A549 (cell line): Measurements from ENCODE around the gene CTNND2. TPM values are rescaled to one million over a fixed set of nuclear protein-coding genes. Genes with fewer than 3 reads are reported as not detected.

Source experiments
- ATAC-seq, 2 experiments: fragments of 200-7000 bp in 1 of 2; fragments of >200 bp in 1 of 2; cut with Nextera tagmentation in 1 of 2; cut with Tn5 transposase in 1 of 2; 3 replicates each; pipeline versions ENCODE4 v1.8.0 to v1.9.1; 2018 to 2020; ENCODE audit warnings: mild to moderate bottlenecking in 1 of 2, moderate library complexity in 1 of 2
- CTCF ChIA-PET: fragments of 300-600 bp; sonication (Branson Sonifier 250); formaldehyde crosslinking; extraction: SDS; loops from one replicate; lab custom pipeline; 2021; ENCODE audit warnings: antibody characterized with exemption, inconsistent platforms; lab: Yijun Ruan, JAX
- POLR2A ChIA-PET: fragments of 350-600 bp; formaldehyde crosslinking; extraction: SDS; loops from one replicate; lab custom pipeline; 2021; ENCODE audit warnings: antibody characterized with exemption, inconsistent platforms; lab: Yijun Ruan, JAX
- DNase-seq, 2 experiments: peaks; one replicate each; pipeline versions ENCODE4 v3.0.0 to v3.0.0-alpha.2; 2011 to 2016; ENCODE audit warnings: low read depth in 1 of 2, low spot score in 1 of 2
- FAIRE-seq: peaks from 2 replicates; lab custom pipeline; 2011; peaks lifted over from hg19 to GRCh38; lab: Jason Lieb, UNC
- H3K27ac ChIP-seq, 2 experiments: fragments of >200 bp; sonication (Bioruptor Twin); formaldehyde crosslinking; 3 replicates each; pipeline ENCODE4 v1.5.1; 2016 to 2017
- H3K4me1 ChIP-seq: fragments of >200 bp; sonication (Bioruptor Twin); formaldehyde crosslinking; 3 replicates; pipeline ENCODE4 v1.6.1; 2016
- H3K4me2 ChIP-seq: fragments of >200 bp; sonication (Bioruptor Twin); formaldehyde crosslinking; 3 replicates; pipeline ENCODE4 v1.6.1; 2016
- H3K4me3 ChIP-seq: fragments of >200 bp; sonication (Bioruptor Twin); formaldehyde crosslinking; 3 replicates; pipeline ENCODE4 v1.5.1; 2016
- H3K9me3 ChIP-seq: fragments of >200 bp; sonication (Bioruptor Twin); formaldehyde crosslinking; 3 replicates; pipeline ENCODE4 v1.6.1; 2016
- ATOH8 ChIP-seq: fragments of 250-450 bp; sonication (Bioruptor Pico); IDR thresholded peaks from 2 replicates; pipeline ENCODE4 v1.5.0; 2020; ENCODE audit warnings: low read depth, mild to moderate bottlenecking, moderate library complexity
- BHLHE40 ChIP-seq: IDR thresholded peaks from 2 replicates; pipeline ENCODE4 v1.6.1; 2012; ENCODE audit warnings: low read depth, low read length, inconsistent platforms
- CBX2 ChIP-seq: fragments of 200-600 bp; sonication (generic); IDR thresholded peaks from 2 replicates; pipeline ENCODE4 v1.6.1; 2016; ENCODE audit warnings: low read depth, mild to moderate bottlenecking, borderline replicate concordance
- CEBPB ChIP-seq, 2 experiments: fragments of >200 bp in 1 of 2; sonication (Bioruptor Twin) in 1 of 2; formaldehyde crosslinking in 1 of 2; IDR thresholded peaks; 2 replicates each; pipeline ENCODE4 v1.6.1; 2012 to 2016
- CHD2 ChIP-seq: fragments of 150-350 bp; IDR thresholded peaks from 2 replicates; pipeline ENCODE4 v1.6.1; 2014; ENCODE audit warnings: low read length; ENCODE audit not compliant: partially characterized antibody
- E2F6 ChIP-seq: IDR thresholded peaks from 2 replicates; pipeline ENCODE4 v1.6.1; 2012; ENCODE audit warnings: low read depth, borderline replicate concordance
- EHF ChIP-seq: fragments of 250-450 bp; sonication (Bioruptor Pico); IDR thresholded peaks from 2 replicates; pipeline ENCODE4 v1.5.0; 2020; ENCODE audit warnings: mild to moderate bottlenecking
- FOSB ChIP-seq: fragments of 250-450 bp; sonication (Bioruptor Pico); IDR thresholded peaks from 2 replicates; pipeline ENCODE4 v1.5.0; 2020; ENCODE audit warnings: mild to moderate bottlenecking, moderate library complexity
- FOXS1 ChIP-seq: fragments of 250-450 bp; sonication (Bioruptor Pico); IDR thresholded peaks from 2 replicates; pipeline ENCODE4 v1.5.0; 2020; ENCODE audit warnings: mild to moderate bottlenecking, moderate library complexity
- HES2 ChIP-seq: fragments of >200 bp; sonication (Bioruptor Twin); formaldehyde crosslinking; IDR thresholded peaks from 2 replicates; pipeline ENCODE4 v1.6.1; 2016
- HEYL ChIP-seq: fragments of 250-450 bp; sonication (Bioruptor Pico); IDR thresholded peaks from 2 replicates; pipeline ENCODE4 v1.8.0; 2021; ENCODE audit warnings: mild to moderate bottlenecking, moderate library complexity
- HOXB5 ChIP-seq: fragments of 250-450 bp; sonication (Bioruptor Pico); IDR thresholded peaks from 2 replicates; pipeline ENCODE4 v1.5.0; 2020; ENCODE audit warnings: mild to moderate bottlenecking, moderate library complexity
- KDM1A ChIP-seq: fragments of 200-600 bp; sonication (generic); IDR thresholded peaks from 2 replicates; pipeline ENCODE4 v1.6.1; 2016; ENCODE audit warnings: low read depth, mild to moderate bottlenecking
- MAX ChIP-seq: IDR thresholded peaks from 2 replicates; pipeline ENCODE4 v1.6.1; 2012
- MAZ ChIP-seq: fragments of 150-350 bp; IDR thresholded peaks from 2 replicates; pipeline ENCODE4 v1.6.1; 2014; ENCODE audit warnings: antibody characterized with exemption, low read depth, low read length, borderline replicate concordance
- NR3C1 ChIP-seq: fragments of >200 bp; sonication (Bioruptor Twin); formaldehyde crosslinking; IDR thresholded peaks from 3 replicates; pipeline ENCODE4 v1.6.1; 2017
- PBX3 ChIP-seq: IDR thresholded peaks from 2 replicates; pipeline ENCODE4 v1.6.1; 2012
- PHF8 ChIP-seq: fragments of 200-600 bp; sonication (generic); IDR thresholded peaks from 2 replicates; pipeline ENCODE4 v1.6.1; 2016; ENCODE audit warnings: low read depth, mild to moderate bottlenecking, antibody characterized with exemption, moderate library complexity, borderline replicate concordance
- POLR2AphosphoS2 ChIP-seq: conservative IDR thresholded peaks from 2 replicates; pipeline ENCODE4 v1.6.1; 2012; ENCODE audit warnings: low read length, improper control_type of control experiment, inconsistent platforms
- RARB ChIP-seq: fragments of 250-450 bp; sonication (Bioruptor Pico); IDR thresholded peaks from 2 replicates; pipeline ENCODE4 v1.8.0; 2021; ENCODE audit warnings: mild to moderate bottlenecking, moderate library complexity
- RCOR1 ChIP-seq: fragments of 150-350 bp; IDR thresholded peaks from 2 replicates; pipeline ENCODE4 v1.6.1; 2014; ENCODE audit warnings: antibody characterized with exemption, low read length, low read depth
- RFX5 ChIP-seq: fragments of 450-650 bp; IDR thresholded peaks from 2 replicates; pipeline ENCODE4 v1.7.1; 2014; ENCODE audit warnings: antibody characterized with exemption, mild to moderate bottlenecking, moderate library complexity
- SMC3 ChIP-seq: fragments of >200 bp; sonication (Bioruptor Twin); formaldehyde crosslinking; IDR thresholded peaks from 3 replicates; pipeline ENCODE4 v1.6.1; 2018; ENCODE audit warnings: inconsistent platforms
- SREBF2 ChIP-seq: fragments of 450-650 bp; IDR thresholded peaks from 2 replicates; pipeline ENCODE4 v1.6.1; 2014; ENCODE audit warnings: mild to moderate bottlenecking, moderate library complexity
- TP53 ChIP-seq: fragments of 250-450 bp; sonication (Bioruptor Pico); IDR thresholded peaks from 2 replicates; pipeline ENCODE4 v1.5.0; 2021; ENCODE audit warnings: mild to moderate bottlenecking, moderate library complexity
- ZFP36 ChIP-seq: fragments of 450-650 bp; IDR thresholded peaks from 2 replicates; pipeline ENCODE4 v1.6.1; 2014; ENCODE audit warnings: borderline replicate concordance; ENCODE audit not compliant: partially characterized antibody
- WGBS: methylation state at CpG from one replicate; pipeline ENCODE4 v1.1.6; 2017; ENCODE audit errors: missing lambda C conversion rate; 5-methylcytosine and 5-hydroxymethylcytosine counted together
- polyA plus RNA-seq, 4 experiments: library from polyadenylated mRNA; depleted of rRNA in 3 of 4; stranded (reverse); fragments of >200 nt; fragmentation: RNase III in 1 of 4; extraction: RNeasy Plus Mini Kit Qiagen cat#74134 plus additional on column Dnase treatment in 1 of 4; gene quantifications; 2 replicates in 3 of 4; 3 replicates in 1 of 4; pipeline ENCODE4 v1.2.3, GENCODE V29; 2011 to 2017

The CTNND2 gene
- polyA plus RNA-seq, 2 of the 4 experiments (the other 2 are of a cell fraction) = not detected

- no peak for ATAC-seq
- CTCF ChIA-PET = no interaction called here
- H3K4me2 ChIP-seq = no peak overlapping the region
- WGBS = 10% methylated on average over 7 of the region's 7 CpGs
- no peak for DNase-seq
- POLR2A ChIA-PET = no interaction called here
- H3K4me3 ChIP-seq = no peak overlapping the region
- TF ChIP-seq RARB (CRISPR knock-in tag) = no peak
- no peak for TF ChIP-seq HEYL (CRISPR knock-in tag)
- no peak for TF ChIP-seq MAZ
- no peak for TF ChIP-seq FOXS1 (CRISPR knock-in tag)
- TF ChIP-seq BHLHE40 = no peak
- H3K4me1 ChIP-seq = no peaks in the 10 kb centered on the region
- no peaks in the 10 kb centered on the region for H3K9me3 ChIP-seq
- FAIRE-seq = no peak
- no peak overlapping the region for H3K27ac ChIP-seq
These were observed 25.4 kb downstream of the CTNND2 start for GRCh38 chr5:11878814-11879213.

GRCh38 chr5:11873587-11873986, 30.7 kb downstream of the CTNND2 start:
- CTCF ChIA-PET = no interaction called here
- Histone ChIP-seq H3K4me3 (no peak overlapping the region), H3K9me3 (no peaks in the 10 kb centered on the region), H3K27ac (no peak overlapping the region), H3K4me1 (no peaks in the 10 kb centered on the region), H3K4me2 (no peak overlapping the region)
- ATAC-seq (no peak), FAIRE-seq (no peak), DNase-seq (no peak)
- POLR2A ChIA-PET = no interaction called here
- 0% methylated on average over 4 of the region's 4 CpGs for WGBS
- no peak for TF ChIP-seq CEBPB (IDR thresholded peaks at IDR 0.05)
- TF ChIP-seq SMC3 = no peak
- TF ChIP-seq KDM1A = no peak
- no peak for TF ChIP-seq ATOH8 (CRISPR knock-in tag)
- no peak for TF ChIP-seq NR3C1
- no peak for TF ChIP-seq EHF
- no peak for TF ChIP-seq CBX2
- no peak for TF ChIP-seq MAZ
- TF ChIP-seq RCOR1 = no peak
- TF ChIP-seq SREBF2 = no peak
- no peak for TF ChIP-seq PHF8
- no peak for TF ChIP-seq PBX3
- TF ChIP-seq MAX = no peak

GRCh38 chr5:11869203-11869602, 35.0 kb downstream of the CTNND2 start:
- DNase-seq (no peak), FAIRE-seq (no peak), ATAC-seq (no peak)
- no peak overlapping the region for H3K4me3 ChIP-seq
- no peak overlapping the region for H3K4me2 ChIP-seq
- no peaks in the 10 kb centered on the region for H3K4me1 ChIP-seq
- ChIA-PET CTCF (no interaction called here), POLR2A (no interaction called here)
- no peak for TF ChIP-seq ZFP36
- no peak for TF ChIP-seq HOXB5 (CRISPR knock-in tag)
- no peak for TF ChIP-seq FOSB (CRISPR knock-in tag)
- no peak for TF ChIP-seq HES2
- no peak for TF ChIP-seq RFX5
- TF ChIP-seq POLR2AphosphoS2 = no peak
- no peak for TF ChIP-seq CHD2
- no peak for TF ChIP-seq TP53 (CRISPR knock-in tag)
- no peak for TF ChIP-seq E2F6
- no peak overlapping the region for H3K27ac ChIP-seq
- H3K9me3 ChIP-seq = no peaks in the 10 kb centered on the region
- 0% methylated on average over 1 of the region's 1 CpG for WGBS
